HG03060 (cell line): ENCODE data around the gene IRF3.

Experiments
- ATAC-seq: cut with Tn5 transposase; IDR thresholded peaks from one replicate; pipeline ENCODE4 v1.9.1; 2021; ENCODE audit warnings: low read depth, moderate number of reproducible peaks; ENCODE audit not compliant: unreplicated experiment

The IRF3 gene

GRCh38 chr19:49688531-49689132 is 23.0 kb upstream of the IRF3 start:
- no peak for ATAC-seq

DNA sequence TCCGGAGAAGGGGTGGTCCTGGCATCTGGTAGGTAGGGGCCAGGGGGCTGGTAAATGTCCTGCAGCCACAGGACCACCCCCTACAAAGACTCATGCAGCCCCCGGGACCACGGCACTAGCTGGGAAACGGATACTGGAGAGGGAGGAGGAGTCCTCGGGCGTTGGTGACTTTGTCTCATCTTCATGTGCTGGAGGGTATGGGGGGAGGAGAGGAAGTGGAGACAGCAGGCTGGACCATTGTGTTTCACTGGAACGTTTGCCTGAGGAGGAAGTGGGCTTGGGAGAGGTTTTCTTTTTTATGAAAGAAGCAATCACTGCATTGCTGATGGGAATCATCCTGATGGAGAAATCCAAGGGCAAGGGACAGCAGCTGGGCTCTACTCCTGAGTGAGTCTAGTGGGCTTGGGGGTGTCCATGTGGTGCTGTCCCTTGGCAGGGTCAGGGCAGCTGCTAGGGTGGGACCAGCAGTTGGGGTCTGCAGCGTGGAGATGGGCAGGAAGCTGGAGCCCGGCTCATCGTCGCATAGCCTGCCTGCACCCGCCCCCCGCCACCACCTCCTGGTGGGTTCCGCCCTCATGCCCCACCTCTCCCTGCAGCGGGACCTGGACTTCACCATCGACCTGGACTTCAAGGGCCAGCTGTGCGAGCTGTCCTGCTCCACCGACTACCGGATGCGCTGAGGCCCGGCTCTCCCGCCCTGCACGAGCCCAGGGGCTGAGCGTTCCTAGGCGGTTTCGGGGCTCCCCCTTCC is 22.1 kb upstream of the IRF3 start:
- no peak for ATAC-seq

DNA sequence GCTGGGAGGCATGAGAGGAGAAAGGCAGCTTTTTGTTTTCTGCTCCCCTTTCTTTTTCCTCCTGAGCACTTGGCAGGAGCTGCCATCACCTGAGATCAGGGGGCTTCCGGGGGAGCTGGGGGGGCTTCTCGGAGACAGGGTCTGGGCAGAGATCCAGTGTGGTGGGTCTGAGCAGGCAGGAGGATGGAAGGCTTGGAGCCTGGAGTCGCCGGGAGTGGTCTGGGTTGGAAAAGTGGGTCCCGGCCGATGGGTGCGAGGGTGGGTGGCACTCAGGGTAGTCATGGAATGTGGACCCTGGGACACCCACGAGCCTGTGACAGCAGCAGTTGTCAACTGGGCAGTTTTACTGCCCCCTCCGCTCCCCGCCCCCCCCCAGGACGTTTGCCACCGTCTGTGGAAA is 21.5 kb upstream of the IRF3 start:
- no peak for ATAC-seq

GRCh38 chr19:49686503-49687088 is 20.9 kb upstream of the IRF3 start:
- ATAC-seq = no peak

DNA sequence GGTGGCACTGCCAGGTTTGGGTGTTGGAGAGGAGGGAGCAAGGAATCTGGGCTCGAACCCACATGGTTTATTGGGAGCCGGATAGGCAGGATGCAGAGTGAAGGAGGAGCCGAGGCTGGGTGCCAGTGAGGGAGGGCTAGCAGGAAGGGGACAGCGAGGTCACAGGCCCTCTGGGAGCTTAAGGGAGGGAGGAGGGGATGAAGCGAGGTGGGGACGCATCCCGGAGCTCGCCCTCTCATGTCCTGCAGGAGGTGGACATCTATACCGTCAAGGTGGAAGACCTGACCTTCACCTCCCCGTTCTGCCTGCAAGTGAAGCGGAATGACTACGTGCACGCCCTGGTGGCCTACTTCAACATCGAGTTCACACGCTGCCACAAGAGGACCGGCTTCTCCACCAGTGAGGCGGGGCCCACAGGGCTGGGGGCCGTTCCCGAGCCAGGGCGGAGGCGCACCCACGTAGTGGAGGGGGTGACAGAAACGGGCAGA is 20.2 kb upstream of the IRF3 start:
- ATAC-seq = no peak

DNA sequence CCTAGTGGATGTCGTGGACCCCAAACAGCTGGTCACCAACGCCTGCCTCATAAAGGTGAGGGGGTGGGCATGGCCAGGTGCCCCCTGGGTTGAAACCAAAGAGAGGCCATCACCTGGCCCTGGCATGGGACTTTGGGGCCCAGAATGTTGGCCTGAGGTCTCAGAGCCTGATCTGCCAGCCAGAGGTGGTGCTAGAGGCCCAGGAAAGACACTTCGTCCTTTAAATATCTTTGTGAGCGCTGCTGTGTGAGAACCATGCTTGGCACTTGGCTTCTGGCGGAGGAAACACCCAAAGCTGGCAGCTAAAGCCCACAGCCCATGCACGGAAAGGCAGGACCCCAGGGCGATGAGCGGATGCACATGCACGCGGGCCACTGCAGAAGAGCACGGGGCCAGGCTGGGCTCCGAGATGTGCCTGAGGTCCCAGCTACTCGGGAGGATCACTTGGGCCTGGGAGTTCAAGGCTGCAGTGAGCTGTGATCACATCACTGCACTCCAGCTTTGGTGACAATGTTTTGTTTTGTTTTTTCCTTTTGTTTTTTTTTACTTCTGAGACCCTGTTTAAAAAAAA is 19.4 kb upstream of the IRF3 start:
- no peak for ATAC-seq

DNA sequence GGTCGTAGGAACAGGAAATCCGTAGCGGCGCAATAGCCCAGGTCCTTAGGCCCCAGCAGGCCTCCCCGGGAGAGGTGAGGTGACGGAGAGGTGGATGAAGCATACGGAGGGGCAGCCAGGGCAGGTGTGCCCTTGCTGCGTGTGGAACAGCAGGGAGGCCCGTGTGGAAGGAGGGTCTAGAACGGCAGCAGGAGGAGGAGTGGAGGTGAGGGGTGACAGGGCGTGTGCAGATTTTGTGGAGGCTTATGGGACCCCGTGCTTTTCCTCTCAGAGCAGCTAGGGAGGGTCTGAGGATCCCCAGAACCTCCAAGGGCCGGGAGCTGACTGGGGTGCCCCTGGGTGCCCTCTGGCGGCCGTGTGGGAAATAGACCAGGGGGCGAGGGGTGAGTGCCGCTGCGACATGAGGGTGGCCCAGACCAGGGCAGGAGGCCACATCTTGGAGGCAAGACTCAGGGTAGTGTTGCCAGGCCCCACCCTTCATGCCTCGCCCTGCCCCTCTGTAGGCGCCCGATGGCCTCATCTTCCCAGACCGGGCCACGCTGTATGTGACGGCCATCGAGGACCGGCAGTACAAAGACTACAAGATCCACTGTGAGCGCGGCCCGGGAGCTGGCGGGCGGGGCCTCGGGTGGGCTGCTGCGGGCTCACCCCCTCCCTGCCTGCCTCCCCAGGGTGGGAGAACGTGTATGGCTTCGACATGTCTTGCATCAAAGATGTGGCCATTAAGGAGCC is 18.8 kb upstream of the IRF3 start:
- no peak for ATAC-seq

DNA sequence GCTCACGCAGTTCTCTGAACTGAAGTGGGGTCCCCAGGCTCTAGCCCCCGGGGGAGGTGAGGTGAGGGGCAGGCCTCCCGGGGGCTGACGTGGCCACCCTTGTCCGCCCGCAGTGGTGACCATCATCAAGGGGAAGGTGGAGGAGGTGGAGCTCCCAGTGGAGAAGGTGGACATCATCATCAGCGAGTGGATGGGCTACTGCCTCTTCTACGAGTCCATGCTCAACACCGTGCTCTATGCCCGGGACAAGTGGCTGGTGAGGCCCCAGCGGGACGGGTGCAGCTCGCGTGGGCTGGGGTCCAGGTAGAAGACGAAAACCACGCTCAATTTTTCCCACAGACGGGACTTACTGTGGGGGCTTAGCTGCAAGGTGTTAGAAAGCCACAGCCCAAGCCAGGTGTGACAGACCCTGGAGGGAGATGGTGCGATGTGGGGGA is 18.2 kb upstream of the IRF3 start:
- ATAC-seq = no peak

DNA sequence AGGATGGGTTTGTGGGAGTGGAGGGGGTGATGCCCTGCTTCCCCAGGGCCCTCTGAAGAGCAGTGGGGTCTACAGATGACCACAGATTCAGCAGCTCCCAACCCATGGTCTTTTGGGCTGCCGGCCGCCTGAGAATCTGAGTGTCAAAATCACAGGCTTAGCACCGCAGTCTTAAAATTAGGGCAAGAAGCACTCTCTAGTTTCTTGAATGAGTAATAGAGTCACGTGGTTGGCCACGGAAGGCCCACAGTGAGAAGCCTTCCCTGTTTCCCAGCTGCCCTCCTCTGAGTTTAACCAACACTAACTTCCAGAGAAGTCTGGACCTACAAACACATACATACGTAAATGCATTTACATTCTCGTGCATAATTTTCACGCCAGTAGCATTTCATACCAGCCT is 16.6 kb upstream of the IRF3 start:
- no peak for ATAC-seq

DNA sequence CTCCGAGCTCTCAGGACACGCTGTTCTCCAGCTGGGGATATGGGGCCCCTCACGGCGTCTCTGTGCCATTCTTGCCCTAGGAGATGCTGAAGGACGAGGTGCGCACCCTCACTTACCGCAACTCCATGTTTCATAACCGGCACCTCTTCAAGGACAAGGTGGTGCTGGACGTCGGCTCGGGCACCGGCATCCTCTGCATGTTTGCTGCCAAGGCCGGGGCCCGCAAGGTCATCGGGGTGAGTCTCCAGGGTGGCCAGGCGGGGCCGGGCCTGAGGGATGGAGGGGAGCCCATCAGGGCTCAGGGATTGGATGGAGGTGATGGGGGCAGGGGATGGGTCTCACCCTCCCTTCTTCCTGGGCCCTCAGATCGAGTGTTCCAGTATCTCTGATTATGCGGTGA is 16.2 kb upstream of the IRF3 start:
- ATAC-seq = no peak

- no peak for ATAC-seq
Observed at GRCh38 chr19:49680421-49681351, 15.0 kb upstream of the IRF3 start.

GRCh38 chr19:49679771-49680413 is 14.2 kb upstream of the IRF3 start:
- ATAC-seq = no peak

- no peak for ATAC-seq
Observed at GRCh38 chr19:49678985-49679770, 13.5 kb upstream of the IRF3 start.

GRCh38 chr19:49677901-49678674 is 12.4 kb upstream of the IRF3 start:
- ATAC-seq = no peak

- no peak for ATAC-seq
Observed at GRCh38 chr19:49677231-49677900, 11.7 kb upstream of the IRF3 start, which contains the start of gene PRMT1. PRMT1 (plus strand) TSS chr19:49677271; CDS start chr19:49677281, 10 bp downstream.

DNA sequence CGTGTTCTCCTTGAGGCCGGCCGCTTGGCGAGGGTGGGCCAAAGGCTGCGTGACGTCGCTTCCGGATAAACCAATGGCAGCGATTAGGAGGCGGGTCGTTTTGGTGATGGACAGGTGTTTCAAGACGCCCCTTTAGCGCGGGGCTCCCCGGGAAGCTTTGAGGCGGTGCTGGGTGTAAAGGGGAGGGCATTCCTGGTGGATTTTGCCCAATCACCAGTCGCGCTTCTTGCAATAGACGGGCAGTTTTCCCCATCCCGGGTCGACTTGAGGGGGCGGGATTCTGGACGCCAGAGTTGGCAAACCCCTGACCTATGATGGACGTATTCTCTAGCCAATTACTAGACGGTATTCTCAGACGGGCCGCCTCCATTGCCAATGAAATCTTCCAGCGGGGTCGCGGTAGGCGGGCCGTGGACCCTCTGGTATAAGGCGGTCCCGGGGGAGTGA is 11.2 kb upstream of the IRF3 start:
- no peak for ATAC-seq
